Panc1 (cell line): ENCODE data around the gene DLG2.

Source experiments
- POLR2AphosphoS5 ChIP-seq: IDR thresholded peaks from 2 replicates; pipeline ENCODE4 v1.6.1; 2012; ENCODE audit warnings: mild to moderate bottlenecking, low read depth, low read length, moderate library complexity
- TF ChIP-seq, protein P1 (sequence below): fragments of 450-650 bp; IDR thresholded peaks from 2 replicates; pipeline ENCODE4 v1.5.1; 2017; ENCODE audit warnings: mild to moderate bottlenecking

DNA sequence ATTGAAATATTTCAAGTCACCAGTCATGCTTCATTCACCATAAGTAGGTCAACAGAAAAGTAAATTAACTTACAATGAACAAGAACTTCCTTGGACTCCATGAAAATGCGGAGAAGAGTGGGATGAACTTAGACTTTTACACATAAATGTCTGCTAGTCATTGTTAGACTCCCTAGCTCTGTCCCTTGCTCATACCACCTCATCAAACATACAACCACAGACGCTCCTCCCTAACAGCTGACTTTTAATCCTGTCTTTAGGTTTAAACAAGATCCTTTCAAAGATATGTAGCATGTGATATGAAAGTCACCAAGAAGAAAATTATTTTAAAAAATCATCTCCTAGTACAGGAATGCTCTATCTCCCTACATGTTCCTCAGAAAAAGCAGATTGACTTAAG is 248.1 kb downstream of the DLG2 start:
- TF ChIP-seq POLR2AphosphoS5 = no peak
- TF ChIP-seq, protein P1, sequence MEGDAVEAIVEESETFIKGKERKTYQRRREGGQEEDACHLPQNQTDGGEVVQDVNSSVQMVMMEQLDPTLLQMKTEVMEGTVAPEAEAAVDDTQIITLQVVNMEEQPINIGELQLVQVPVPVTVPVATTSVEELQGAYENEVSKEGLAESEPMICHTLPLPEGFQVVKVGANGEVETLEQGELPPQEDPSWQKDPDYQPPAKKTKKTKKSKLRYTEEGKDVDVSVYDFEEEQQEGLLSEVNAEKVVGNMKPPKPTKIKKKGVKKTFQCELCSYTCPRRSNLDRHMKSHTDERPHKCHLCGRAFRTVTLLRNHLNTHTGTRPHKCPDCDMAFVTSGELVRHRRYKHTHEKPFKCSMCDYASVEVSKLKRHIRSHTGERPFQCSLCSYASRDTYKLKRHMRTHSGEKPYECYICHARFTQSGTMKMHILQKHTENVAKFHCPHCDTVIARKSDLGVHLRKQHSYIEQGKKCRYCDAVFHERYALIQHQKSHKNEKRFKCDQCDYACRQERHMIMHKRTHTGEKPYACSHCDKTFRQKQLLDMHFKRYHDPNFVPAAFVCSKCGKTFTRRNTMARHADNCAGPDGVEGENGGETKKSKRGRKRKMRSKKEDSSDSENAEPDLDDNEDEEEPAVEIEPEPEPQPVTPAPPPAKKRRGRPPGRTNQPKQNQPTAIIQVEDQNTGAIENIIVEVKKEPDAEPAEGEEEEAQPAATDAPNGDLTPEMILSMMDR = no peak
